ENCODE results near the gene GAB1.

The GAB1 gene

DNA sequence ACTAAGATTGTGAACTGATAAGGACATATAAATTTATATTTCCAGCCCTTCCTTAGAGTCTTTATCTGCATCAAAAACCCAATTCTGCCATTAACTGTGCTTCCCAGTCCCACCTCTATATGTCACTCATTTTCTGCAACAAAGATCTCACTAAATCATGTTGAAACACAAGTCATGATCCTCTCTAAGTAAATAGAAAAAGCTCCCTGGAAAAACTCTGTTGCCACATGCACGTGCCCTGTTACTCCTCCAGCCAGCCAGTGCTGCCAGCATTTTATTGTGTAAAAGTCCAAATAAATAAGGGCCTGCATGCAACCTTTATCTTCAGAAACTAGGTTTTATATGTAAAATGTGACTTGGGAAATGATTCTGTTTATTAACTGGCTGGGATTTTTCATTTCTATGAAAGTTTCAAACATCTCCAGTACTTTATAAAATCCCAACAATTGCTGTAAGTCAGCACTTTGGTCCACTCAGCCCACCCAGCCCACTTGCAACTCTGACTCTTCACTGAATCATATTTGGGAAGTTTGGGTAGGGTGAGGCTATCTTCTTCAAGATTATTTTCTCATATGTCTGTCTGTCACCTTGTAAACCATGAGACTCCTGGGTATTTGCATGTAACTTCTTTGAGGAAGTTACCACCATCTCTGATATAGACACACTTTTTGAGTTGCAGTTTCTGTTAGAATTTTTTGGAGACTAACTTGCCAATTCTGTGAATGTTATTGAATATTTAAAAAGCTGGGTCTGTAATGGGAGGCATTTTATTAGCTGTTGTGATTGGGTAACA, 136.9 kb downstream of the GAB1 start:
- in situ Hi-C loops (cut with MboI; ENCODE audit: low sequenced_read_pairs): no loop called here

DNA sequence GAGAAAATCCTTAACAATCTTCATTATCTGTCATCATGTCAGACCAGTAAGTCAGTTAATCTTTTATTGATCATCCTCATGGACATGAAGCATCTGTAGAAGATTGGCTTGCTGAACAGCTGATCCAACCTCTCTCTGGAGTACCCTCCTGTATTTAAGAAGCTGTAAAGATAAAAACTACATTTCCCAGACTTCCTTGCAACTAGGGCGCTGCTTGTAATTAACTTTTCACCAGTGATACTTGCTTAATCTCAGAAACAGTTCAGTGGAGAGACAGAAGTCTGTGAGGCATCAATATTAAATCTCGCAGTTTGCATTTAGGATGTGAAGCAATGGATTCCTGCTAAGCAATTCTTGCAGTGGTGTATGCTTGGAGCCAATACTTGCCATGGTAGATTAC, 140.8 kb downstream of the GAB1 start:
- in situ Hi-C loops (cut with MboI; ENCODE audit: low sequenced_read_pairs): no loop called here

DNA sequence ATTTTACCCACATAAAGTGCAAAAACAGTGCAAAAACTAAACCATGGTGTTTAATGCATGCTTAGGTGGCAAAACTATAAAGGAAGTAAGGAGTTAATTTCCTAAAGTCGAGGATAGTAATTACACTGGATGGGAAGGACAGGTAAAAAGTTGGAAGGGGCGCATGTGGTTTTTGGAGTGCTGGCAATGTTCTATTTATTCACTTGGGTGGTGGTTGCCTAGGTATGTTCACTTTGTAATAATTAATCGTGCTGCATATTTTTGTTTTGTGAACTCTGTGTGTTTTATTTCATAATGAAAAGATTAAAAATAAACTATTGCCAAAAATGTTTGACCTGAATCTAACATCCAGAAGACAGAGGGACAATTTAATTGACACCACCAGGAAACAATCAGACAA, 144.7 kb downstream of the GAB1 start:
- in situ Hi-C loops (cut with MboI; ENCODE audit: low sequenced_read_pairs): no loop called here

DNA sequence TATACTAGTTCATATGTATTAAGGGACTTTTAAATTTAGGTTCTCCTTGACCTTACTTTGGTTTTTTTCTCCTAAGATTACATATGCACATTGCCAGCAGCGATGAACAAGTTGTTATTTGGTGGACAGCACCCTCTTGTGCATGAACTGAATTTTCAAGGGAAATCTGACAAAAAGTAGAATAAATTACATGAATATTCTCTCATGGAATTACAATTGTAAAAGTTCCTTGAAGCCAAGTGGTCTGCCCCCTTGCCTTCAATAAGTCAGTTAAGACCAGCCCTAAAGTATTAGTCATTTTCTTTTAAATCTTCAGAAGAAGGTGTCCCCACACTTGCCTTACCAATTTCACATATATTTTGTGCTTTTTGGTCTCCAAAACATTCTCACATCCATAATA, 146.2 kb downstream of the GAB1 start:
- in situ Hi-C loops (cut with MboI; ENCODE audit: low sequenced_read_pairs): no loop called here

DNA sequence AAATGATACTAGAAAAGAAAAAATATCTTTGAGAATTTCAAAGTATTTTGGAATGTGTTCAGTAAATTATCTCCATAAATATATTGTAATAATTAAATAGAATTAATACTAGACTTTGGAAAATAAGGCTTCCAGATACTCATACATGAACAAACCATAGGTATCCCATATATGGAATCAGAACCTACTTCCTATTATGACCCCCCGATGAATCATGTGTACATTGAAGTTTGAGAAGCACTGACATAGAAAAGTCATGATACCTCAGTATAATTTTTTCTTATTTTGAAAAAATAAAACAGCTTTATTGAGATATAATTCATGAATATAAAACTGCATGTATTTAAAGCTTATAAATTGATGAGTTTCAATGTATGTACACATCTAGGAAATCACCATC, 149.6 kb downstream of the GAB1 start:
- in situ Hi-C loops (cut with MboI; ENCODE audit: low sequenced_read_pairs): no loop called here

DNA sequence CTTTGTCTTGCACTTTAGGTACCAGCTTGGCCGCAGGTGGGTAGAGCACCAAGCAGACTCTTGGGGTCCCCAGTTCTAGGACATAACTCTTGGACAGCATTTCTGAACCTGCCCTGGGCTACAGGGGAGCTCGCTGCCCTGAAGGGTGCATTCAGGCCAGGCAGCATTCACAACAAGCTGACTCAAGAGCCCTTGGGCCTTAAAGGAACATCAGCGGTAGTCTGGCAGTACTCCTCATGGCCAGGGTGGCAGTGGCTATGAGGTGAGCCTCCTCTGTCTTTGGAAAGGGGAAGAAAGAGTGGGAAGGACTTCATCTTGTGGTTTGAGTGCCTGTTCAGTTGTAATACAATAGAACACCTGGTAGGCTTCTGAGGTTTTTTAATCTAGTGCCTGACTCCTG, 152.0 kb downstream of the GAB1 start:
- in situ Hi-C loops (cut with MboI; ENCODE audit: low sequenced_read_pairs): no loop called here

DNA sequence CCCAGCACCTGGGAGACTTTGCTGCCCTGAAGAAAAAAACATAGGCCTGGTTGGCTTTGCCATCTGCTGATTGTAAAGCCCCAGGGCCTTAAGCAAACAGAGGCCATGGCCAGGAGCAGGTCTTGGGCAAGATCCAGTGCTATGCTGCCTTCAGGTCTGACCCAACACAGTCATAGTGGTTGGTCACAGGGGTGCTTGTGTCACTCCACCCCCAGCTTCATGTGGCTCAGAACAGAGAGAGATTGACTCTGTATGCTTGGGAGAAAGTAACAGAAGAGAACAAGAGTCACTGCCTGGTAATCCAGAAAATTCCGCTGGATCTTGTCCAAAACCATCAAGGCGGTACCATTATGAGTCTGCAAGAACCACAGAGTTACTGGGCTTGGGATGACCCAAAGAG, 152.4 kb downstream of the GAB1 start:
- in situ Hi-C loops (cut with MboI; ENCODE audit: low sequenced_read_pairs): no loop called here

DNA sequence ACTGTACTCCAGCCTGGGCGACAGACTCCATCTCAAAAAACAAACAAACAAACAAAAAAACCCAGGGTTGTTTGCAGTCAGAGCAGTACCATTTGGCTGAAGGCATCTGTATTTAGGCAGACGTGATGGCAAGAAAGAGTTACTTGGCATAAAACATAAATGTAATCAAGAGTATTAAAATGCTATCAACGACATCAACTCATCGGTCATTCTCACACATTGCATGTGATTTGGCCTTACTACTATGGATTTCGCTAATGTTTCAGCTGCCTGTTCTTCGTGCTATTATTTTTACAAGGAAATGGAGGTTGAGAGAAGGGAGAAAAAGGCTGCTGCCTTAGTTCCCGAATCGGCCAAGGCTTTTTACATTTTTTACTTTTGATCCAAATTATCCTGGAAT, 161.3 kb downstream of the GAB1 start:
- in situ Hi-C loops (cut with MboI; ENCODE audit: low sequenced_read_pairs): no loop called here

DNA sequence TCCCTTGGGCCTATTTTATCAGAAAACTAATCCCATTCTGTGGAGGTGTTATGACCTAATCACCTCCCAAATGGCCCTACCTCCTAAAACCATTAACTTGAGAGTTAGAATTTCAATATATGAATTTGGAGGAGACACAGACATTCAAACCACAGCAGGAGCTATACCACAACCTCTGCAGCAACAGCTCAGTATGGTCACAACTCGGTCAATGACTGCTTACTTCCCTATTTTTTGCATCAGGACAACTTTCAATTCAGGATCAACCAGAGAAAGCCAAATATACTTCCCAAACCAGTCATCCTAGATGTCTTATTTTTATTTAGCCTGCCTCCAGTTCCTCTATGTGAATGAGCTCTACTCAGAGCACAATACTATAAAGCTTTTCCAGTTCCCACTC, 165.6 kb downstream of the GAB1 start:
- in situ Hi-C loops (cut with MboI; ENCODE audit: low sequenced_read_pairs): no loop called here

DNA sequence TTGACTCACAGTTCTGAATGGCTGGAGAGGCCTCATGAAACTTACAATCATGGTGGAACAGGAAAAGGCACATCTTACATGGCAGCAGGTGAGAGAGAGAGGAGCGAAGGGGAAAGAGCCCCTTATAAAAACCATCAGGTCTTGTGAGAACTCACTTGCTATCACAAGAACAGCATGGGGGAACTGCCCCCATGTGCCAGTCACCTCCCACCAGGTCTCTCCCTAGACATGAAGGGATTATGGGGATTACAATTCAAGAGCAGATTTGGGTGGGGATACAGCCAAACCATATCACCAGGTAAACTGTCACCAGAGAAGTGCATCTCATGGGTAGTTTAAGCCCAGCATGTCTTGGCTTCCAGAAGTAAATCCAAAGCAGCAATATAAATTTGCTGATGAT, 169.4 kb downstream of the GAB1 start:
- in situ Hi-C loops (cut with MboI; ENCODE audit: low sequenced_read_pairs): no loop called here

DNA sequence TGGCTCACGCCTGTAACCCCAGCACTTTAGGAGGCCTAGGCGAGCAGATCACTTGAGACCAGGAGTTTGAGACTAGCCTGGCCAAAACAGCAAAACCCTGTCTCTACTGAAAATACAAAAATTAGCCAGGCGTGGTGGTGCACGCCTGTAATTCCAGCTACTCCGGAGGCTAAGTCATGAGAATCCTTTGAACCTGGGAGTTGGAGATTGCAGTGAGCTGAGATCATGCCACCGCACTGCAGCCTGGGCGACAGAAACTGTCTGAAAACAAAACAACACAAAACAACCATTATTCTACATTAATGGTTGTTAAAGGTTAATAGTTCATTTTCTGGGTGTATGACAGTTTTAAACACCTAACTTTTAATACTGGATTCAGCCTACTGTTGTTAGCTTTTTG, 175.2 kb downstream of the GAB1 start:
- in situ Hi-C loops (cut with MboI; ENCODE audit: low sequenced_read_pairs): no loop called here

DNA sequence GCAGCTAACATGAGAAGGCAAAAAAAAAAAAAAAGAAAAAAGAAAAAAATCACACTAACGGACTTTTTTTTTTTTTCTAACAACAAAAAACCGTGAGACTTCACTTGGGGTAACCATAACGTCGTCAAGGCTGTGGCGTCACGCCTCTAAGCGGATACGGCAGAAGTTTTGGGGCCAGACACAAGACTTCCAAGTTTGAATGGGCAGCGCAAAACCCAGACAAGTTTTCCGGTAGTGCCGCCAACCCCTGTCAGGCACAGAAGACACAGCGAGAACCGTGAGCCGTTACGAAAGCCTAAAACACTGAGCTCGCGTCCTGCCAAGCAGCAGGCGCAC, 176.3 kb downstream of the GAB1 start:
- in situ Hi-C loops (cut with MboI; ENCODE audit: low sequenced_read_pairs): no loop called here

DNA sequence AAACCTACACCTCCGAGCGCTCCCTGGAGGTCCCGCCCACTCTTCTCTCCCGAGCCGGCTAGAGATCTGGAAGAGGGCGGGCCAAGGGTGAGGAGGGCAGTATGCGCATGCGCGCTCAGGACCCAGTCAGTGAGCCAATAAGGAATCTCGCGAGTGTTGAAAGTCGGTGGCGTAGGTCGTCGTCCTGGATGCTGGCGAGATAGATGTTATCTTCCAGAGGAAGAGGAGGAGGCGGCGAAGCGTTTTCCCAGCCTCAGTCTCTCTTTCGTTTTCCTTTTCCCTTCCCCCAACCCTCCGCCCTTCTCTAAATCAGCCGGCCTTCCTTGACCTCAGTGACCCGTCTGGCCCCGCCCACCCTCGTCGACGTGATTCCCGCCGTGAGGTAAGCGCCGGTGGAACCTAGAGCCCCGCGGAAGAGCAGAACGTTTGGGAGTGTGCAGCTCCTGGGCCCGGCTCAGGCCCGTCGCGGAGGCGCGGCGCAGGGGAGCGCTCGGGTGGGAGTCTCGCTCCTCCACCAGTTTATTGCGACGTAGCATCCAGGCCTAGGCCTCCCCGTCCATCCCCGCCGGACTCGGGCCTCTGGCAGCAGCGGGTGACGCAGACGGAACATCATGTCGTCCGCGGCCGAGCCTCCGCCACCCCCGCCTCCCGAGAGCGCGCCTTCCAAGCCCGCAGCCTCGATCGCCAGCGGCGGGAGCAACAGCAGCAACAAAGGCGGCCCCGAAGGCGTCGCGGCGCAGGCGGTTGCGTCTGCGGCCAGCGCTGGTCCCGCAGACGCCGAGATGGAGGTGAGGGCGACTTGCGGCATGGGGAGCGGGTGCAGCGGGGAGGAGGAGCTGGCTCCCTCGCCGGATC, 176.9 kb downstream of the GAB1 start, which contains the start of gene SMARCA5:
SMARCA5 (plus strand) TSS at position 389 of the 855 bp plus-strand sequence; CDS start at position 612, 223 bp downstream.
- in situ Hi-C loops (cut with MboI; ENCODE audit: low sequenced_read_pairs): no loop called here

DNA sequence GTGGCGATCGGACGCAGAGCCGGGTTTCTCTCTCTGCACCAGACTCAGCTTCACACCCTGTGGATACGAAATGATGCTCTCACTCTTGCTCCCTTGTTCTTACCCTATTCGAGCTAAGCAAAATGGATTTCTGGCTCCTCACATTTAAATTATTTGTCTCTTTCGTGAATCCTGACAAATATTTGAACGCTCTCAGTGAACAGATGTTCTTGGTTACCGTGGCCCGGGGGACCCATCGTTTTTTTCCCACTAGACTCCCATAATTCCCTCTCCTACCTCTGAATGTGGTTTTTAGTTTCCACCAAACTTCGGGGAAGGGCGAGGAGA, 177.5 kb downstream of the GAB1 start:
- in situ Hi-C loops (cut with MboI; ENCODE audit: low sequenced_read_pairs): no loop called here

DNA sequence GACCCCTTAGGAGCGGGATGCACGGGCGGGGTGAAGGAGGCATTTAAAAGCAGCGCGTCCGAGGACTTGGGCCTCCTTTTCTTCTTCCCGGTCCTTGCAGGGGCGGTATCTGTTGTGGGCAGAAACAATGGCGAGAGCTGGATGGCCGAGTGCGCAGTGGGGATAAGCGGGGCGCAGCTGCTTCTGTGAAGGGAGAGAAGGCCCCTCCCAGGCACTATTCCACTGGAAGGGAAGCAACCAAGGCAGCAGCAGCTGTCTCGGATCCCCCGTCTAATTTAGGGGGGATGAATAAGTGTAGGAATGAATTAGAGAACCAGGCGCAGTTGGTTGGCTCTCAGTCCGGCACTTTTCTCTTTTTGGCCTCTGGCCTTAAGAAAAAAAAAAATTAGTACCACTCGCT, 177.8 kb downstream of the GAB1 start:
- in situ Hi-C loops (cut with MboI; ENCODE audit: low sequenced_read_pairs): no loop called here

DNA sequence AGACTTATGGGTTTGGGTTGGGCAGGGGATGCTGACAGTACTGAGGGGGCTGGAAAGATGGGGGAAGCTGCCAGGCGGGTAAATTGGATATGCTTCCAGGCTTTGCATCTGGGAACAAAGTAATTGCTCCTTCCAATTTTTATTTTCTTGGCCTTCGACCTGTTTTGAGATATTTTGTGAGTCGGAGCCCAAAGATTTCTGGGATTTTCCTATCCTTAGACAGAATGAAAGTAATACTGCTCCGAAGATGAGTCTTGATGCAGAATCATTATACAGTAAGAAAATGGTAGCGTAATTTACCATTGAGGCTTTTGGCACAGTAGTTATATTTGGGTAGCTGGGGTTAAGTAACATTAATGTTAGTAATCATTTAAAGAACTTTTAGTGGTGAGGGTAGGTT, 178.2 kb downstream of the GAB1 start:
- in situ Hi-C loops (cut with MboI; ENCODE audit: low sequenced_read_pairs): no loop called here

DNA sequence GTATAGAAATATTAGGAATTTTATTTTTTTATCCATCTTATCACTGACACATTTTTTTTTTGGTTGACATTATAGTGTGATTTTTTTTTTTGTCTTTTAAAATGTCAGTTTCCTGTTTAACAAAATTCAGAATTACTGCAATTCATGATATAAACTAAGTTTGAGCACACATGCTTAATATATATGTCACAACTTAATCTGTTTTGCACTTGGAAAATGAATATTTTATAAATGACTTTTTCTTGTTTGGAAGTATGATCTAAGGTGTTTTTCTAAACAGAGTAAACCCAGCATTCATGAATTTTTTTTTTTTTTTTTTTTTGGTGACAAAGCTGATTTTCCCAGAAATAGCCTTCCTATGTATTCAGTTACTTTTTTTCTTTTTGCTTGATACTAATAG, 179.2 kb downstream of the GAB1 start:
- in situ Hi-C loops (cut with MboI; ENCODE audit: low sequenced_read_pairs): no loop called here

DNA sequence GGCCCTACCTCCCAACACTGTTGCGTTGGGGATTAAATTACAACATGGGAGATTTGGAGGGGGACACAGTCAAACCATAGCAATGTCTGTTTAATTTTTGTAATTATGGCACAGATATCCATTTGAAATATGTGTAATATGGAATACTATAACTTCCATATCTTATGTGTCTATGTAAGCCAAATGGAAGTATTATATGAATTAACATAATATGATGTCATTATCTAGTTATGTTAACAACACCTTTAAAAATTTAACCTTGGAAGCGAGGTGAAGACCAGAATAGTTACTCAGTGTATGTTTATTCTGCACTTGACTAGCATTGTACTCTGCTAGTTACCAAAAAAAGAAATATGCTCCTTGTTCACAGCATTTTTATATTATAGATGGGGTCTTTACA, 181.1 kb downstream of the GAB1 start:
- in situ Hi-C loops (cut with MboI; ENCODE audit: low sequenced_read_pairs): no loop called here
